GM06990 (cell line): ENCODE results near the gene PPM1D.
A peak's percentile ranks its signal among the peaks of the same experiment; 100 is the strongest.

Experiments
- DNase-seq: peaks from one replicate; pipeline ENCODE4 v3.0.0-alpha.2; 2011; ENCODE audit not compliant: insufficient read length; ENCODE audit errors: extremely low read depth
- H3K27me3 ChIP-seq: replicated peaks from 2 replicates; pipeline ENCODE4 v1.6.0; 2011; ENCODE audit warnings: low read length; ENCODE audit not compliant: control insufficient read depth, insufficient read depth
- H3K36me3 ChIP-seq: 2 replicates; pipeline ENCODE4 v1.5.1; 2011; ENCODE audit warnings: low read length; ENCODE audit not compliant: control insufficient read depth, insufficient read depth
- H3K4me3 ChIP-seq: replicated peaks from 2 replicates; pipeline ENCODE4 v1.5.1; 2011; ENCODE audit warnings: low read depth, mild to moderate bottlenecking, control low read depth, low read length
- CTCF ChIP-seq: IDR thresholded peaks from 2 replicates; pipeline ENCODE4 v1.5.1; 2011; ENCODE audit warnings: low read length, control low read depth, mild to moderate bottlenecking, inconsistent platforms; ENCODE audit not compliant: insufficient read depth, poor library complexity, severe bottlenecking

Gene PPM1D

GRCh38 chr17:60573236-60574051, 26.5 kb upstream of the PPM1D start:
- Histone ChIP-seq H3K4me3 (no peak overlapping the region), H3K27me3 (no peaks in the 10 kb centered on the region), H3K36me3 (no peaks in the 10 kb centered on the region)
- no peak for DNase-seq
- no peak for TF ChIP-seq CTCF

- DNase-seq = no peak
- no peaks in the 10 kb centered on the region for H3K36me3 ChIP-seq
- no peaks in the 10 kb centered on the region for H3K27me3 ChIP-seq
- TF ChIP-seq CTCF = peak; percentile 13
- peak overlapping the region; percentile 33 for H3K4me3 ChIP-seq
Observed at GRCh38 chr17:60577147-60577915, 22.7 kb upstream of the PPM1D start.

GRCh38 chr17:60579090-60579489, 20.9 kb upstream of the PPM1D start:
- Histone ChIP-seq H3K36me3 (no peaks in the 10 kb centered on the region), H3K27me3 (no peaks in the 10 kb centered on the region), H3K4me3 (no peak overlapping the region)
- DNase-seq = no peak
- no peak for TF ChIP-seq CTCF

- Histone ChIP-seq H3K4me3 (no peak overlapping the region), H3K27me3 (no peaks in the 10 kb centered on the region), H3K36me3 (no peaks in the 10 kb centered on the region)
- TF ChIP-seq CTCF = no peak
- DNase-seq = no peak
Observed at GRCh38 chr17:60579551-60579950, 20.4 kb upstream of the PPM1D start.

GRCh38 chr17:60583008-60583407, 17.0 kb upstream of the PPM1D start:
- TF ChIP-seq CTCF = no peak
- Histone ChIP-seq H3K27me3 (no peaks in the 10 kb centered on the region), H3K36me3 (no peaks in the 10 kb centered on the region), H3K4me3 (no peak overlapping the region)
- no peak for DNase-seq
